ENCODE data around the gene KCNG3. TPM values are rescaled to one million over a fixed set of nuclear protein-coding genes. Genes with fewer than 3 reads are reported as not detected.

The KCNG3 gene
- total and polyA plus RNA-seq, 2 of the 13 experiments (the other 11 are each of a cell fraction or from before 2014, with no cell fraction given): 2.8 to 4.8 TPM

DNA sequence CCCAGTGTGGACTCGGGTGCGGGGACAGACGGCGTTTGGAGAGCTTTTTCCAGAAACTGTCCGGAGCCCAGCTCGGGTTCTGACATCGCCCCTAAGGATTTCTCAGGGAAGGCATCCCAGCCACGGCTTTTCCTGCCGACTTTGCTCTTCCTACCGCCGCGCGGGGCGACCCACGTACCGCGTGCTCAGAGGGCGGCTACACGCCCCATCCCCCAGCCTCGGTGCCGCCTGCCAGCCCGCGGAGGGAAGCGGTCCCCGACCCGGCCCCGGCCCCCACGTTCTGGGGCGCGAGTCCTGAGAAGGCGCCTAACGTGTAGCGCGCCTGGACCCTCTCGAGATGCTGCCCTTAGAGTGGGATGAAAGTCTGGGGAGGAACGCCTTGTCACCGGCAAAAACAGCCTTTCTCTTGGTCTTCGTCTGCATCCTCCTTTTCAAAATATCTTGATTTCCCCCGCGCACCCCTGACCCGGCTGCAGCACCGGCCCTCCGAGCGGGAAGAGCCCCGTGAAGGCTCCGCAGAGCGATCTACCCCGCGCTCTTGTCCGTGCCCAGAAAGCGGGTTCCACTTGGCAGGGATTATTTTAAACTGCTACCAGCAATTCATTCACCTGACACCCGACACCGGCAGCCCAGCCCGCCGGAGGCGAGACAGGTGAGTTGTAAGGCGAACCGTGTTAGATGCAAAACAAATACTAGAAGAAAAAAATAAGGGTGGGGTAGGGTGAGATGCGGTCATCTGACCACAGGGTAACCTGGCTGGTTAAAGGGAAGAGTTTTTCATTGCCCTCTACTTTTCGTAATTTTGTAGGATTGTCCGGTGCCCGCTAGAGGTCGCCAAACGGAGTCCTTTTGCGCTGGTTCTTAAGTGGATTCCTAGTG is 812 bp upstream of the KCNG3 start (continued):
- TF ChIP-seq ETV6 (CRISPR knock-in tag; conservative IDR thresholded peaks at IDR 0.05) (no peak; the same call in 1 of the 2 replicates), ARNT2 (CRISPR knock-in tag; IDR thresholded peaks at IDR 0.05; ENCODE audit: low read depth) (peak; percentile 43), TOE1 (CRISPR knock-in tag; IDR thresholded peaks at IDR 0.05) (0 out of 2 replicates have a peak, but pooled peaks have one; percentile 19), PCBP1 (IDR thresholded peaks at IDR 0.05; ENCODE audit: borderline replicate concordance, low read depth, low read length) (0 out of 2 replicates have a peak, but pooled peaks have one; percentile 32), NFKBIZ (CRISPR knock-in tag; IDR thresholded peaks at IDR 0.05) (no peak), HOXA5 (CRISPR knock-in tag; IDR thresholded peaks at IDR 0.05) (0 out of 2 replicates have a peak, but pooled peaks have one; percentile 24), ZNF607 (CRISPR knock-in tag; IDR thresholded peaks at IDR 0.05; ENCODE audit: borderline replicate concordance) (no peak), ZNF616 (CRISPR knock-in tag; IDR thresholded peaks at IDR 0.05; ENCODE audit: low read depth) (no peak), AGO1 (IDR thresholded peaks at IDR 0.05; ENCODE audit: low read depth, low read length, poor library complexity, severe bottlenecking) (peak; percentile 38), ZFAT (CRISPR knock-in tag; conservative IDR thresholded peaks at IDR 0.05) (no peak), ZFP41 (CRISPR knock-in tag; IDR thresholded peaks at IDR 0.05; ENCODE audit: borderline replicate concordance) (no peak), NFATC3 (CRISPR knock-in tag; IDR thresholded peaks at IDR 0.05) (0 out of 2 replicates have a peak, but pooled peaks have one; percentile 46), MBD4 (IDR thresholded peaks at IDR 0.05; ENCODE audit: borderline replicate concordance, low read length) (no peak), ZMYM3 (CRISPR knock-in tag; IDR thresholded peaks at IDR 0.05) (0 out of 2 replicates have a peak, but pooled peaks have one; percentile 9)
- TF ChIP-seq, protein P1, sequence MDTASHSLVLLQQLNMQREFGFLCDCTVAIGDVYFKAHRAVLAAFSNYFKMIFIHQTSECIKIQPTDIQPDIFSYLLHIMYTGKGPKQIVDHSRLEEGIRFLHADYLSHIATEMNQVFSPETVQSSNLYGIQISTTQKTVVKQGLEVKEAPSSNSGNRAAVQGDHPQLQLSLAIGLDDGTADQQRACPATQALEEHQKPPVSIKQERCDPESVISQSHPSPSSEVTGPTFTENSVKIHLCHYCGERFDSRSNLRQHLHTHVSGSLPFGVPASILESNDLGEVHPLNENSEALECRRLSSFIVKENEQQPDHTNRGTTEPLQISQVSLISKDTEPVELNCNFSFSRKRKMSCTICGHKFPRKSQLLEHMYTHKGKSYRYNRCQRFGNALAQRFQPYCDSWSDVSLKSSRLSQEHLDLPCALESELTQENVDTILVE (CRISPR knock-in tag; IDR thresholded peaks at IDR 0.05): peak; percentile 51; the same call in 1 of the 2 replicates
- TF ChIP-seq, protein P2, sequence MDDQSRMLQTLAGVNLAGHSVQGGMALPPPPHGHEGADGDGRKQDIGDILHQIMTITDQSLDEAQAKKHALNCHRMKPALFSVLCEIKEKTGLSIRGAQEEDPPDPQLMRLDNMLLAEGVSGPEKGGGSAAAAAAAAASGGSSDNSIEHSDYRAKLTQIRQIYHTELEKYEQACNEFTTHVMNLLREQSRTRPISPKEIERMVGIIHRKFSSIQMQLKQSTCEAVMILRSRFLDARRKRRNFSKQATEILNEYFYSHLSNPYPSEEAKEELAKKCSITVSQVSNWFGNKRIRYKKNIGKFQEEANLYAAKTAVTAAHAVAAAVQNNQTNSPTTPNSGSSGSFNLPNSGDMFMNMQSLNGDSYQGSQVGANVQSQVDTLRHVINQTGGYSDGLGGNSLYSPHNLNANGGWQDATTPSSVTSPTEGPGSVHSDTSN (CRISPR knock-in tag; IDR thresholded peaks at IDR 0.05; ENCODE audit: borderline replicate concordance): no peak
- TF ChIP-seq, protein P3, sequence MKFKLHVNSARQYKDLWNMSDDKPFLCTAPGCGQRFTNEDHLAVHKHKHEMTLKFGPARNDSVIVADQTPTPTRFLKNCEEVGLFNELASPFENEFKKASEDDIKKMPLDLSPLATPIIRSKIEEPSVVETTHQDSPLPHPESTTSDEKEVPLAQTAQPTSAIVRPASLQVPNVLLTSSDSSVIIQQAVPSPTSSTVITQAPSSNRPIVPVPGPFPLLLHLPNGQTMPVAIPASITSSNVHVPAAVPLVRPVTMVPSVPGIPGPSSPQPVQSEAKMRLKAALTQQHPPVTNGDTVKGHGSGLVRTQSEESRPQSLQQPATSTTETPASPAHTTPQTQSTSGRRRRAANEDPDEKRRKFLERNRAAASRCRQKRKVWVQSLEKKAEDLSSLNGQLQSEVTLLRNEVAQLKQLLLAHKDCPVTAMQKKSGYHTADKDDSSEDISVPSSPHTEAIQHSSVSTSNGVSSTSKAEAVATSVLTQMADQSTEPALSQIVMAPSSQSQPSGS (CRISPR knock-in tag; IDR thresholded peaks at IDR 0.05): 0 out of 2 replicates have a peak, but pooled peaks have one; percentile 19
- TF ChIP-seq, protein P4, sequence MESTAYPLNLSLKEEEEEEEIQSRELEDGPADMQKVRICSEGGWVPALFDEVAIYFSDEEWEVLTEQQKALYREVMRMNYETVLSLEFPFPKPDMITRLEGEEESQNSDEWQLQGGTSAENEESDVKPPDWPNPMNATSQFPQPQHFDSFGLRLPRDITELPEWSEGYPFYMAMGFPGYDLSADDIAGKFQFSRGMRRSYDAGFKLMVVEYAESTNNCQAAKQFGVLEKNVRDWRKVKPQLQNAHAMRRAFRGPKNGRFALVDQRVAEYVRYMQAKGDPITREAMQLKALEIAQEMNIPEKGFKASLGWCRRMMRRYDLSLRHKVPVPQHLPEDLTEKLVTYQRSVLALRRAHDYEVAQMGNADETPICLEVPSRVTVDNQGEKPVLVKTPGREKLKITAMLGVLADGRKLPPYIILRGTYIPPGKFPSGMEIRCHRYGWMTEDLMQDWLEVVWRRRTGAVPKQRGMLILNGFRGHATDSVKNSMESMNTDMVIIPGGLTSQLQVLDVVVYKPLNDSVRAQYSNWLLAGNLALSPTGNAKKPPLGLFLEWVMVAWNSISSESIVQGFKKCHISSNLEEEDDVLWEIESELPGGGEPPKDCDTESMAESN (CRISPR knock-in tag; conservative IDR thresholded peaks at IDR 0.05): peak; percentile 22; the same call in 1 of the 2 replicates
- TF ChIP-seq, protein P5, sequence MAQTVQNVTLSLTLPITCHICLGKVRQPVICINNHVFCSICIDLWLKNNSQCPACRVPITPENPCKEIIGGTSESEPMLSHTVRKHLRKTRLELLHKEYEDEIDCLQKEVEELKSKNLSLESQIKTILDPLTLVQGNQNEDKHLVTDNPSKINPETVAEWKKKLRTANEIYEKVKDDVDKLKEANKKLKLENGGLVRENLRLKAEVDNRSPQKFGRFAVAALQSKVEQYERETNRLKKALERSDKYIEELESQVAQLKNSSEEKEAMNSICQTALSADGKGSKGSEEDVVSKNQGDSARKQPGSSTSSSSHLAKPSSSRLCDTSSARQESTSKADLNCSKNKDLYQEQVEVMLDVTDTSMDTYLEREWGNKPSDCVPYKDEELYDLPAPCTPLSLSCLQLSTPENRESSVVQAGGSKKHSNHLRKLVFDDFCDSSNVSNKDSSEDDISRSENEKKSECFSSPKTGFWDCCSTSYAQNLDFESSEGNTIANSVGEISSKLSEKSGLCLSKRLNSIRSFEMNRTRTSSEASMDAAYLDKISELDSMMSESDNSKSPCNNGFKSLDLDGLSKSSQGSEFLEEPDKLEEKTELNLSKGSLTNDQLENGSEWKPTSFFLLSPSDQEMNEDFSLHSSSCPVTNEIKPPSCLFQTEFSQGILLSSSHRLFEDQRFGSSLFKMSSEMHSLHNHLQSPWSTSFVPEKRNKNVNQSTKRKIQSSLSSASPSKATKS (CRISPR knock-in tag; IDR thresholded peaks at IDR 0.05): no peak
